C4-2B (cell line): Measurements from ENCODE around the gene PDGFA.

Experiments
- CTCF ChIP-seq: fragments of 450-650 bp; conservative IDR thresholded peaks from 2 replicates; pipeline ENCODE4 v1.5.1; 2017; ENCODE audit warnings: mild to moderate bottlenecking
- ZFX ChIP-seq: fragments of 450-650 bp; IDR thresholded peaks from 2 replicates; pipeline ENCODE4 v1.6.1; 2017

GRCh38 chr7:522951-523314 lies 3.3 kb upstream of the PDGFA start:
- TF ChIP-seq CTCF: no peak
- TF ChIP-seq ZFX: no peak
